Hepatocyte (in vitro differentiated cells): ENCODE measurements around the gene TRPM5.

Experiments used
- EZH2 ChIP-seq: fragments of 200-600 bp; sonication (generic); IDR thresholded peaks from 2 replicates; pipeline ENCODE4 v1.6.1; 2016; ENCODE audit warnings: antibody characterized with exemption, mild to moderate bottlenecking, borderline replicate concordance
- EZH2phosphoT487 ChIP-seq: fragments of 200-600 bp; sonication (generic); IDR thresholded peaks from one replicate; pipeline ENCODE4 v1.6.1; 2018; ENCODE audit warnings: antibody characterized with exemption, mild to moderate bottlenecking, low read depth, moderate library complexity; ENCODE audit not compliant: unreplicated experiment, severe bottlenecking
- TF ChIP-seq, protein P1 (sequence below): fragments of 200-600 bp; sonication (generic); IDR thresholded peaks from 2 replicates; pipeline ENCODE4 v1.5.1; 2016; ENCODE audit warnings: antibody characterized with exemption, mild to moderate bottlenecking; ENCODE audit not compliant: poor library complexity

DNA sequence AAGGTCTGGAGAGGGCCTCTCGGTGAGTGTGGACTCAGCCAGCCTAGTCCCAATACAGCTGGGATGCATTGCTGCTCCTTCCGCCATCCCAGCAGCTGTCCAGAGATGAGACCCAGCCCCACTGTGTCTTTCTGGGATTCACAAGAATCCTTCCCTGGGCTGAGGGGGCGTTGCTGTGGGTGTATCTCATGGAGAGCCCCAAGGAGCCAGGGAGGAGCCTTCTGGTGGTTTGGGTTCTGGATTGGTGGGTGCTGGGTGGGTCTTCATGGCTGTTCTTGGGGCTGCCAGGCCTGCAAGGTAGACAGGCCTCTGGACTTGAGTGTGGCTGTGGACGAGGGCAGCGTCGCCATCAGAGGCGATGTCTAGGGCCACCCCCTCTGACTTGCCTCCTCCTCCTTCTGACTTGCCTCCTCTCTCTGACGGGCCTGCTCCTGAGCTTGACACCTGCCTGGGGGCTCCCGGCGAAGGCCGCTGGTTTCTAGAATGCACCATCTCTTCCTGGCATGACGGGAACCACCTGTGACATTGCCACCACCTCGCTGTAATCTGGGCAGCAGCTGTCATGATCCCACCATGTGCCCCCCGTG is 17.7 kb upstream of the TRPM5 start:
- TF ChIP-seq, protein P1, sequence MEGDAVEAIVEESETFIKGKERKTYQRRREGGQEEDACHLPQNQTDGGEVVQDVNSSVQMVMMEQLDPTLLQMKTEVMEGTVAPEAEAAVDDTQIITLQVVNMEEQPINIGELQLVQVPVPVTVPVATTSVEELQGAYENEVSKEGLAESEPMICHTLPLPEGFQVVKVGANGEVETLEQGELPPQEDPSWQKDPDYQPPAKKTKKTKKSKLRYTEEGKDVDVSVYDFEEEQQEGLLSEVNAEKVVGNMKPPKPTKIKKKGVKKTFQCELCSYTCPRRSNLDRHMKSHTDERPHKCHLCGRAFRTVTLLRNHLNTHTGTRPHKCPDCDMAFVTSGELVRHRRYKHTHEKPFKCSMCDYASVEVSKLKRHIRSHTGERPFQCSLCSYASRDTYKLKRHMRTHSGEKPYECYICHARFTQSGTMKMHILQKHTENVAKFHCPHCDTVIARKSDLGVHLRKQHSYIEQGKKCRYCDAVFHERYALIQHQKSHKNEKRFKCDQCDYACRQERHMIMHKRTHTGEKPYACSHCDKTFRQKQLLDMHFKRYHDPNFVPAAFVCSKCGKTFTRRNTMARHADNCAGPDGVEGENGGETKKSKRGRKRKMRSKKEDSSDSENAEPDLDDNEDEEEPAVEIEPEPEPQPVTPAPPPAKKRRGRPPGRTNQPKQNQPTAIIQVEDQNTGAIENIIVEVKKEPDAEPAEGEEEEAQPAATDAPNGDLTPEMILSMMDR: no peak
- TF ChIP-seq EZH2phosphoT487 (no peak), EZH2 (no peak)
